NCI-H2029 (cell line): ENCODE results near the gene SUN5.

Source experiments
- DNase-seq: peaks from one replicate; lab custom pipeline; 2025; lab: John Stamatoyannopoulos, UW

SUN5 gene

GRCh38 chr20:32995802-32996201, 8.4 kb downstream of the SUN5 start:
- DNase-seq = no peak

GRCh38 chr20:32993496-32994050, 10.7 kb downstream of the SUN5 start:
- DNase-seq = no peak

GRCh38 chr20:32991792-32992641, 12.2 kb downstream of the SUN5 start:
- DNase-seq = no peak

GRCh38 chr20:32991383-32991782, 12.8 kb downstream of the SUN5 start:
- no peak for DNase-seq

- DNase-seq = no peak
Measured at GRCh38 chr20:32990426-32990825, 13.8 kb downstream of the SUN5 start.

- DNase-seq = no peak
Measured at GRCh38 chr20:32989507-32990283, 14.5 kb downstream of the SUN5 start.

- no peak for DNase-seq
Measured at GRCh38 chr20:32988008-32988407, 16.2 kb downstream of the SUN5 start.

GRCh38 chr20:32987044-32987825, 17.0 kb downstream of the SUN5 start:
- no peak for DNase-seq

- no peak for DNase-seq
Measured at GRCh38 chr20:32986331-32986966, 17.8 kb downstream of the SUN5 start.

- DNase-seq = no peak
Measured at GRCh38 chr20:32985596-32985995, 18.6 kb downstream of the SUN5 start.

GRCh38 chr20:32984631-32985354, 19.4 kb downstream of the SUN5 start:
- no peak for DNase-seq

GRCh38 chr20:32984196-32984595, 20.0 kb downstream of the SUN5 start:
- DNase-seq = no peak

GRCh38 chr20:32983459-32984112, 20.6 kb downstream of the SUN5 start:
- DNase-seq = no peak

GRCh38 chr20:32982617-32983458, 21.4 kb downstream of the SUN5 start:
- DNase-seq = peak; percentile 75

GRCh38 chr20:32980990-32981389, 23.2 kb downstream of the SUN5 start:
- no peak for DNase-seq

- no peak for DNase-seq
Measured at GRCh38 chr20:32980131-32980941, 23.9 kb downstream of the SUN5 start.

GRCh38 chr20:32979201-32979998, 24.8 kb downstream of the SUN5 start:
- DNase-seq = no peak

- DNase-seq = no peak
Measured at GRCh38 chr20:32978009-32978335, 26.3 kb downstream of the SUN5 start.
